ENCODE data around the gene KNOP1.

Gene KNOP1

GRCh38 chr16:19704321-19705145 is 13.5 kb downstream of the KNOP1 start:
- H3K27ac ChIP-seq: no peak overlapping the region
- H3K9me3 ChIP-seq: no peaks in the 10 kb centered on the region
- no peaks in the 10 kb centered on the region for H3K27me3 ChIP-seq
- TF ChIP-seq, protein P1, sequence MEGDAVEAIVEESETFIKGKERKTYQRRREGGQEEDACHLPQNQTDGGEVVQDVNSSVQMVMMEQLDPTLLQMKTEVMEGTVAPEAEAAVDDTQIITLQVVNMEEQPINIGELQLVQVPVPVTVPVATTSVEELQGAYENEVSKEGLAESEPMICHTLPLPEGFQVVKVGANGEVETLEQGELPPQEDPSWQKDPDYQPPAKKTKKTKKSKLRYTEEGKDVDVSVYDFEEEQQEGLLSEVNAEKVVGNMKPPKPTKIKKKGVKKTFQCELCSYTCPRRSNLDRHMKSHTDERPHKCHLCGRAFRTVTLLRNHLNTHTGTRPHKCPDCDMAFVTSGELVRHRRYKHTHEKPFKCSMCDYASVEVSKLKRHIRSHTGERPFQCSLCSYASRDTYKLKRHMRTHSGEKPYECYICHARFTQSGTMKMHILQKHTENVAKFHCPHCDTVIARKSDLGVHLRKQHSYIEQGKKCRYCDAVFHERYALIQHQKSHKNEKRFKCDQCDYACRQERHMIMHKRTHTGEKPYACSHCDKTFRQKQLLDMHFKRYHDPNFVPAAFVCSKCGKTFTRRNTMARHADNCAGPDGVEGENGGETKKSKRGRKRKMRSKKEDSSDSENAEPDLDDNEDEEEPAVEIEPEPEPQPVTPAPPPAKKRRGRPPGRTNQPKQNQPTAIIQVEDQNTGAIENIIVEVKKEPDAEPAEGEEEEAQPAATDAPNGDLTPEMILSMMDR (IDR thresholded peaks at IDR 0.05): no peak
- no peak overlapping the region for H3K4me3 ChIP-seq (ENCODE audit: low read depth in 1 of 2, low read length in 1 of 2)
- peaks cover 42% of the 10 kb centered on the region for H3K36me3 ChIP-seq
- no peaks in the 10 kb centered on the region for H3K4me1 ChIP-seq (ENCODE audit: control insufficient read depth in 1 of 2, insufficient read depth in 1 of 2, low read depth in 1 of 2, low read length in 1 of 2)

DNA sequence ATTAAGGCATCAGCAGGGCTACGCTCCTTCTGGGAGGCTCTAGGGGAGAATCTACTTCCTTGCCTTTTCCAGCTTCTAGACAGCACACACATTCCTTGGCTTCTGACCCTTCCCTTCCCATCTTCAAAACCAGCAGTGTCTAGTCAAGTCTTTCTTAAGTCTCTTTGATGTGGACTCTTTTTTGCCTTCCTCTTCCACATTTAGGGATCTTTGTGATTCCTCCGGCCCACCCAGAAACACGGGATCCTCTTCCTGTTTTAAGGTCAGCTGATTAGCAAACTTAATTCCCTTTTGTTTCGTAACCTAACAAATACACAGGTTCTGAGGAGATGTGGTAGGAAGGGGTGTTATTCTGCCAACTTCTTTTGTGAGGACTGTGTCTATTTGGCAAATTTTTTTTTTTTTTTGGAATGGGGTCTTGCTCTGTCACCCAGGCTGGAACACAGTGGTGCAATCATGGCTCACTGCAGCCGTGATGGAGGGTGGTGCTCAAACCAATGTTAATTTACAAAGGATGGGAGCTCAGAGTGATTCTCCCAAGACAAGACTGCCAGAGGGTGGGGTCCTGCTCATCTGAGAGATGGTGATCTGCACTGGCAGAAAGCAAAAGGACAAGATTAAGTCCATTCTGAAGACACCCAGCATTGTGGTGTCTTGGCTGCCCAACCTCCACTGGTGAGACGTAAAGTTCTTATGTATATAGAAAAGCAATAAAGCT is 14.7 kb downstream of the KNOP1 start:
- TF ChIP-seq, protein P1 (IDR thresholded peaks at IDR 0.05): no peak
- H3K4me3 ChIP-seq (ENCODE audit: low read depth in 1 of 2, low read length in 1 of 2): no peak overlapping the region
- H3K4me1 ChIP-seq (ENCODE audit: control insufficient read depth in 1 of 2, insufficient read depth in 1 of 2, low read depth in 1 of 2, low read length in 1 of 2): no peaks in the 10 kb centered on the region
- peaks cover 54% of the 10 kb centered on the region for H3K36me3 ChIP-seq
- no peaks in the 10 kb centered on the region for H3K27me3 ChIP-seq
- H3K9me3 ChIP-seq: no peaks in the 10 kb centered on the region
- H3K27ac ChIP-seq: no peak overlapping the region

GRCh38 chr16:19701091-19701490 is 16.9 kb downstream of the KNOP1 start:
- Histone ChIP-seq H3K4me3 (ENCODE audit: low read depth in 1 of 2, low read length in 1 of 2) (no peak overlapping the region), H3K27me3 (no peaks in the 10 kb centered on the region), H3K27ac (no peak overlapping the region), H3K36me3 (peaks cover 61% of the 10 kb centered on the region), H3K4me1 (ENCODE audit: control insufficient read depth in 1 of 2, insufficient read depth in 1 of 2, low read depth in 1 of 2, low read length in 1 of 2) (no peaks in the 10 kb centered on the region), H3K9me3 (no peaks in the 10 kb centered on the region)
- TF ChIP-seq, protein P1 (IDR thresholded peaks at IDR 0.05): no peak

- H3K27me3 ChIP-seq: no peaks in the 10 kb centered on the region
- TF ChIP-seq, protein P1 (IDR thresholded peaks at IDR 0.05): no peak
- H3K4me1 ChIP-seq (ENCODE audit: control insufficient read depth in 1 of 2, insufficient read depth in 1 of 2, low read depth in 1 of 2, low read length in 1 of 2): no peaks in the 10 kb centered on the region
- no peak overlapping the region for H3K4me3 ChIP-seq (ENCODE audit: low read depth in 1 of 2, low read length in 1 of 2)
- H3K36me3 ChIP-seq: peaks cover 56% of the 10 kb centered on the region
- no peaks in the 10 kb centered on the region for H3K9me3 ChIP-seq
- H3K27ac ChIP-seq: no peak overlapping the region
These were observed 17.7 kb downstream of the KNOP1 start for GRCh38 chr16:19700319-19700781.

DNA sequence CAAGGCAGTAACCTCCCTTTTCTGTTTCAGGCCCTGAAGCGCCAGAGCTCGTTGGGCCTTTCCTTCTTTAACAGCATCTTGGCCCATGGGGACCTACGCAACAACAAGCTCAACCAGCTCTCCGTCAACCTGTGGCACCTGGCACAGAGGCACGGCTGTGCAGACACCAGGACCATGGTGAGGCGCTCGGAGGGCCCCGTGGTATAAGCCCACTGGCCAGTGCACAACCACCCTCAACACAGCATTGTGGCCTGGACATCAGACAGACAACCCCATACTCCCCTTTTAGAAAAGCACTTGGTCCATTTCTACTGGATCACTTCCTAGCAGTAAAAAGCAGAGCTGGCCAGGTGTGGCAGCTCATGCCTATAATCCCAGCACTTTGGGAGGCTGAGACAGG is 18.6 kb downstream of the KNOP1 start:
- TF ChIP-seq, protein P1 (IDR thresholded peaks at IDR 0.05): no peak
- no peaks in the 10 kb centered on the region for H3K27me3 ChIP-seq
- no peak overlapping the region for H3K4me3 ChIP-seq (ENCODE audit: low read depth in 1 of 2, low read length in 1 of 2)
- peaks cover 48% of the 10 kb centered on the region for H3K36me3 ChIP-seq
- no peaks in the 10 kb centered on the region for H3K9me3 ChIP-seq
- no peak overlapping the region for H3K27ac ChIP-seq
- no peaks in the 10 kb centered on the region for H3K4me1 ChIP-seq (ENCODE audit: control insufficient read depth in 1 of 2, insufficient read depth in 1 of 2, low read depth in 1 of 2, low read length in 1 of 2)

Measured in neutrophil (primary cell).